Thoracic aorta (tissue), 2 donors: Measurements from ENCODE around the gene FTSJ3. TPM values are rescaled to one million over a fixed set of nuclear protein-coding genes. Genes with fewer than 3 reads are reported as not detected.

Experiments used
- ATAC-seq: fragments of 150-250 bp; one replicate; pipeline ENCODE4 v1.8.0; 2017; ENCODE audit warnings: low read depth; ENCODE audit not compliant: insufficient number of reproducible peaks, low FRiP score
- DNase-seq: peaks from one replicate; pipeline ENCODE4 v3.0.0-alpha.2; 2020; ENCODE audit warnings: low spot score
- H3K27ac ChIP-seq, 2 donors: fragments of 200-600 bp; sonication (generic); 1 replicate in 1 of 2; 2 replicates in 1 of 2; pipeline ENCODE4 v1.5.1; 2016; ENCODE audit warnings: mild to moderate bottlenecking in 2 of 2, moderate library complexity in 2 of 2
- H3K27me3 ChIP-seq: fragments of 200-600 bp; sonication (generic); replicated peaks from 2 replicates; pipeline ENCODE4 v1.6.0; 2016; ENCODE audit warnings: mild to moderate bottlenecking; ENCODE audit not compliant: insufficient read depth
- H3K36me3 ChIP-seq: fragments of 200-600 bp; sonication (generic); one replicate; pipeline ENCODE4 v1.5.1; 2016
- H3K4me1 ChIP-seq, 2 donors: fragments of 200-600 bp; sonication (generic); 1 replicate in 1 of 2; 2 replicates in 1 of 2; pipeline versions ENCODE4 v1.5.1 to v1.6.0; 2016; ENCODE audit warnings: low read depth in 2 of 2, mild to moderate bottlenecking in 1 of 2; ENCODE audit not compliant: control insufficient read depth in 1 of 2
- H3K4me3 ChIP-seq: fragments of 200-600 bp; sonication (generic); 2 replicates; pipeline ENCODE4 v1.5.1; 2016; ENCODE audit warnings: mild to moderate bottlenecking
- H3K9me3 ChIP-seq: fragments of 200-600 bp; sonication (generic); 2 replicates; pipeline ENCODE4 v1.5.1; 2016
- CTCF ChIP-seq: fragments of 200-600 bp; sonication (generic); IDR thresholded peaks from one replicate; pipeline ENCODE4 v1.5.1; 2019; ENCODE audit warnings: antibody characterized with exemption
- total RNA-seq, 2 donors: library from RNA; depleted of rRNA; stranded (reverse); fragments of >200 nt; gene quantifications; one replicate each; pipeline versions ENCODE4 v1.1.0 to v1.2.3, GENCODE V29; 2016

Gene FTSJ3
- total RNA-seq, 2 donors from 2014 or later: 38.2 to 52.9 TPM

GRCh38 chr17:63842540-63843386 lies 15.3 kb upstream of the FTSJ3 start, which contains the start of gene SMARCD2:
TSS of gene SMARCD2 (minus strand) at chr17:63842685. CDS start at chr17:63842674, 11 bp downstream.
- ATAC-seq (peak; percentile 89), DNase-seq (peak; percentile 96)
- H3K4me1 ChIP-seq: peaks cover 39 to 53% of the 10 kb centered on the region in 2 donors

DNA sequence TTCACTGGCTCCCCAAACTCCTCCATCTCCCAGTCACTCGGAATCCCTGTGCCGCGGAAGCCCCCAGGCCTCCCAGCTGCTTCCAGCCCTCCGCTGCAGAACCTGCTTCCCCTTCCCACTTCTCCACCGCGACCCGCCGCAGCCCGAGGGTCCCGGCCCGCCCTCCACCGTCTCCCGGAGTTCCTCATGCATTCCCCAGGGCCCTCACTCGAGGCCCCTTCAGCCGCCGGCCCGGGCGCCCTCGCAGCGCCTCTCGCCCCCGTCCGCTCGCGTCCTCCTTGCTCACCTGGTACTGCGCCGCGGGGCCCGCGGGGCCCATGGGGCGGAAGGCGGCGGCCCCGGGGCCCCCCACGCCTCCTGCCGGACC lies 14.7 kb upstream of the FTSJ3 start:
- ATAC-seq (no peak), DNase-seq (no peak)
- Histone ChIP-seq H3K36me3 (peaks cover 5% of the 10 kb centered on the region), H3K27ac (peak overlapping the region; percentile 93 to 94), H3K4me1 (peaks cover 43 to 59% of the 10 kb centered on the region in 2 donors), H3K27me3 (no peaks in the 10 kb centered on the region), H3K9me3 (no peaks in the 10 kb centered on the region), H3K4me3 (peak overlapping the region; percentile 95)
- no peak for TF ChIP-seq CTCF

More at GRCh38 chr17:63842540-63843386, 15.3 kb upstream of the FTSJ3 start, which contains the start of gene SMARCD2:
- no peaks in the 10 kb centered on the region for H3K36me3 ChIP-seq
- H3K27ac ChIP-seq: peak within 1 kb of the TSS; percentile 94 to 98
- H3K9me3 ChIP-seq: no peaks in the 10 kb centered on the region
- no peak for TF ChIP-seq CTCF
- H3K27me3 ChIP-seq: no peaks in the 10 kb centered on the region
- peak within 1 kb of the TSS; percentile 95 for H3K4me3 ChIP-seq

DNA sequence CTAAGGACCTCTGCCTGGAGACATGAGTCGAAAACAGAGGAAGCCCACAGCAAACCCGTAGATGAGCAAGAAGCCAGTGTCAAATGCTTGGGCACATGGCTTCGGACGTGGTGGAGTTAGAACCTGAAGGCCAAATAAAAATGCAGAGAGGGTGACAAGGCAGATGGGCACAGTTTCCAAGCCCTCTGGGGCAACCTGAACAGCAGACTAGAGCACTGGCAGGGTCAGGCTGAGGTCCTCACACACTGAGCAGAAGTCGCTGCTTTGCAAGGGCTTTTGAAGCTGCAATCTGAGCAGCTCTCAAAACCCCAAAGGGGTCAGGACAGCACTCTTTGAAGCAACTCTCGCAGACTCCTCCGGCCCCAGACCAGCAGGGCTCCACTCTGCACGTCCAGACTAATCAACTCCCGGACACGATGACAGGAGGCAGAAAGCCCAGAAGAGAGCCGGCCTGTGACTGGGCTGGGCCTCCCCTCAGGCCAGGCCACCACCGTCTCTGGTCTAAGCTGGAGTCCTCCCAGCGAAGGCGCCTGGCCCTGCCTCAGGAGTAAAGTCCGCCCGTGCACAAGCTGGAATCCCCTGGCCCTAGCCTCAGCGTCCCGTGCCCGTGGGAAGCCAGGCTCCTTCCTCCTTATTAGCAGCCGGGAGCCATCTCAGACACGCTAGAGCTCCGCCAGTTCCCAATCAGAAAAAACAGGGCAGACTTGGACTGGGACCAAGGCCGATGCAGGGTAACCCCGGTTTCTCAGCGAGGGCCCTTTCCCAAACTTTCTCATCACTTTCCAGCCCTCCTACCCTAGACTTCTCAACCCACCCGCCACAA lies 14.1 kb upstream of the FTSJ3 start:
- Histone ChIP-seq H3K27me3 (no peaks in the 10 kb centered on the region), H3K4me1 (peaks cover 43 to 64% of the 10 kb centered on the region in 2 donors), H3K27ac (peak overlapping the region; percentile 93 to 94), H3K4me3 (peak overlapping the region; percentile 95), H3K36me3 (peaks cover 11% of the 10 kb centered on the region), H3K9me3 (no peaks in the 10 kb centered on the region)
- ATAC-seq (no peak), DNase-seq (no peak)
- TF ChIP-seq CTCF: no peak

- no peak for DNase-seq
- H3K27me3 ChIP-seq: no peaks in the 10 kb centered on the region
- H3K27ac ChIP-seq: peak overlapping the region; percentile 93 to 94
- no peak for TF ChIP-seq CTCF
- H3K4me1 ChIP-seq: peaks cover 43 to 64% of the 10 kb centered on the region in 2 donors
- ATAC-seq: no peak
- peaks cover 17% of the 10 kb centered on the region for H3K36me3 ChIP-seq
- no peaks in the 10 kb centered on the region for H3K9me3 ChIP-seq
- peak overlapping the region; percentile 95 for H3K4me3 ChIP-seq
Measured at GRCh38 chr17:63840591-63841349, 13.3 kb upstream of the FTSJ3 start.
